ENCODE data around the gene SUGCT.

The SUGCT gene

DNA sequence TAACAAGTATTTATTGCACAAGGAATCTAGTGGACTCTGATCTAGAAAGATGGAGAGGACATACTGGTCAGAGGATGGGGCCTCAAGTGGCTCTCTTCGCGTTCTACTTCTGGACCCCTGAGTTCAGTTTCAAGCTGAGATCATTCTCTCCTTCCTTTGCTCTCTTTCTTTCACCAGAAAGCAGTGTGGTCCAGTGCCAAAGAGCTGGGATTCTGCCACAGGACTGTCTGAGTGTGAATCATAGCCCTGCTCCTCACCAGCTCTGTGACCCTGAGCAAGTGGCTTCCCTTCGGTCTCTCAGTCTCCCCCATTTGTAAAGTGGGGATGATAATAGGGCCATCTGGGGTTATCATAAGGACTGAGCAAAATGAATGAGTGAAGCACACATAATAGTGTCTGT, 715.2 kb downstream of the SUGCT start:
- no peak for DNase-seq

DNA sequence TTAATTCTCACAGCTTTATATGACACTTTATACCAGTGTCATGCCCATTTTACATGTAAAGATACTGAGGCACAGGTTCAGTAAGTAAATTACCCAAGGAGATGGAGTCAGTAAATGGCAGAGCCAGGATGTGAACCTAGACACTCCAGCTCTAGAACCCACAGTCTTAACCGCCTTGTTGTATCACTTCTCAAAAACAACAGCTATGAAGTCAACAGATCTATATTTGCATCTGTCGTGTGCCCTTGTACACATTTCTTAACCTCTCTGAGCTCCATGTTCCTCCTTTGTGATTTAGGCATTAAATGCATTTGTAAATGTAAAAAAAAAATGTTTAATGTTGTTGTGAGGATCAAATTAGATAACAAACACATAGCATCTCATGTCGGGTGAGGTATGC, 716.2 kb downstream of the SUGCT start:
- no peak for DNase-seq

DNA sequence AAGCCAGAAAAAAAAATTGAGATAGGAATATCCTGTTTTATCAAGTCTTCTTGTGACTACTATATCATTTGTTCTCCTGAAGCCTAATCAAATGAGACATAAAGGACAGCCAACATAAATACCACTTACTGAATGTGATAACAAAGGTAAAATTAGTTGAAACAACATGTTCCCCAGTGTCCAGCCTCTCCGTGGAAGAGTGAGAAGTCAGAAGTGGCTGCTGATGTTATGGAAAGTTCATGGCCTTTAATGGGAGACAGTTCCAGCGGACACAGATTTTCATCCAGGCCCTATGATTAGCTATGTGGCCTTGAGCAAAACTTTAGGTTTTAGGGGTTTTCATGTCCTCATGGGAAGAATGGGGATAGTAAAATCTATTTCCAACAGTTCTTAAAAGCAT, 724.3 kb downstream of the SUGCT start:
- DNase-seq, result no peak

DNA sequence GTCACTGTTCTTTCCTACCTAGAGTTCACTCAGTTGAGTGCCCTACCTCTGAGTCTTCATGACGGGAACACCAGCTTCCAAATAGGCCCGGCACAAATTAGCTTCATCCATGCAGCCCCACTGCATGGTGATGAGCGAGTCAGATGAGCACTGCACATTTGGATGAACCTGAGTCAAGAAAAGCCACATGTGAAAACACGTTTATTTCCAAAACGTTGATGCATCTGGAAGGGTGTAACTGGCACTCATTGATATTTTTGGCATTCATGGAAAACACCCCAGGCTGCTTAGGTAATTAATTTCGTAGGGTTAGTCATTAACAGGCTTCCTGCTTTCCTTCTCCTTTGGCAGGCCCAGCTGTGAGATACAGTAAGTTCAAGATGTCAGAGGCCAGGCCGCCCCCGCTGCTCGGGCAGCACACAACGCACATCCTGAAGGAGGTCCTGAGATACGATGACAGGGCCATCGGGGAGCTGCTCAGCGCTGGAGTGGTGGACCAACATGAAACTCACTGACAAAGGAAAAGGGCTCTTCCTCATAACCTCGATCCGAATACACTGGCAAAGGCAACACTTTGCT, 725.2 kb downstream of the SUGCT start:
- DNase-seq, result no peak

DNA sequence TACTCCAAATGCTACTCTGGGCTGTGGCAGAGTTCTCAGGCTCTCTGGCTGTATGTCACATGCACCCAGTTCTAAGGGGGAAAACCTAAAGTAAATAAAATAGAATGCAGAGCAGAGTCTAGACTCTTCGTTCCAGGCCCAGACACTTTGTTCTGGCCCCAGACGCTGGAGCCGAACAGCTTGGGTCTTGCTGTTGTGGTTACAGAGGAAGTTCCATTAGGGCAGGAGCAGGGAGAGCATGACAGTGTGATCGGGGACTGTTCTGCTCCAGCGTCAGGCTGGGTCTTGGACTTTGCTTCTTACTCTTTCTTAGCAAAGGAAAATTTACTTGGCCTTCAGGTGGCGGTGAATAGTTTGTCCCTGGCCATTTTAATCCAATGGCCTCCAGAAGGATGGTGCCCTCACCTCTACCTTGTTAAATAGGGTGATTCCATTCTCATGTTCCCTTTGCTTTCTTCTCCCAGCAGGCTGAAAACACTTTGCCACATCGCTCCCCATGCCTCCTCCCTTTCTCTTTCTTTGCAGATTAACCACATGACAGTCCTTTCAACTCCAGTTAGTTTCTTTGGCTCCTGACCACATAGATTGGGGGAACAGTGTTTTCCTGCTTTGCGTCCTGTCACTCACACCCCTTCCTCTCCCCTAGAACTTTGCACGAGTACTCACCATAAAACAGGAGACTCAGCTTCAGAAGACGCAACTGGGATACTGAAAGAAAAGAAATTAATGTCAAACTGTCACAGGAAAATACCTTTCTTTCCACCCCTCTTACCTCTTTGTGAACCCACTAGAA, 730.8 kb downstream of the SUGCT start:
- no peak for DNase-seq

DNA sequence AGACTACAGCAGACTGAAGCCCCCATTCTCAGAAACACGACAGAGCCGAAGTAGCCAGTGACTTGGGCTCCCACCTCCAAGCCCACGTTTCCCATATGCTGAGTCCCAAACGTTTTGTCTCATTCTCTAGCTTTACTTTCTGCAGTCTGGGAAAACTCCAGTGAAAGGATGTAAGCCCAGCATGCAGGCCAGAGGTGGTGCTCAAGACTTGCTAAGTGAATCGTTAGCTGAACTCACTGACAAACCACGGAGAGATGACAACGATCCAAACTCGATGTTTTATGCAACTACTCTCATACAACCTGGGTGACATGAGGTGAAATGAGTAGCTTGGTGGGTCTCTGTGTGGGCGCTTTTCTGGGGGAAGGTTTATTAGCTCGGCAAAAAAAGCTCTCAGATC, 731.8 kb downstream of the SUGCT start:
- DNase-seq, result no peak

DNA sequence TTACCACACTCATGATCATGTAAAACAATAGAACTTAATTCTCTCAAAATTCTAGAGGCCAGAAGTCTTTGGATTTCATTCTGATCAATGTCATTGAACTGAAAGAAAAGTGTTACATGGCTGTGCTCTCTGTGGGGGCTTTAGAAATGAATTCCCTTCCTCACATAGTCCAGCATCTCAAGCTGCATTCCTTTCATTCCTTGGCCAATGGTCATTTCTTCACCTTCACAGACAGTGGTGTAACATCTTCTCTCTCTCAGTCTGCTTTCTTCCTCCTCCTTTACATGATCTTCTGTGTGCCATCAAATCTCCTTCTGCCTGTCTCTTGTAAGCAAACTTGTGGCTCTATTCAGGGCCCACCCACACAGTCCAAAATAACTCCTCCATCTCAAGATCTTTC, 735.3 kb downstream of the SUGCT start:
- DNase-seq, result no peak

DNA sequence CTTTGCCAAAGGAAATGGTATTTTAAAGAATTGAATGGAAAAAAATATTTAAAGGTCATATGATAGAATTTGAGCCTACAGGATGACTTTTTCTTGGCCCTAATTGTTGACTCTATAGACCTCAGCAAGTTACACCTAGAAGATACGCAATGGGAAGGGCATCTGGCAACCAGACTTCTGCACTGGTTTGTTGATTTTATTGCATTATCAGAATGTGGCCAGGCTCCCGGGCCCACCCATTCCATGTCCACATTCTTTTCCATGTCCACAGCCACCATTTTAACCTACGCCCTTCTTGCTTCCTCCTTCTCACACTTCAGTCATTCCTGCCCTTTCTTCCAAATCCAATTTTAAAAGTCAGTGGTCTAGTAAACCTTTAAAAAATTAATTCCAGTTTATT, 738.4 kb downstream of the SUGCT start:
- DNase-seq, result no peak

DNA sequence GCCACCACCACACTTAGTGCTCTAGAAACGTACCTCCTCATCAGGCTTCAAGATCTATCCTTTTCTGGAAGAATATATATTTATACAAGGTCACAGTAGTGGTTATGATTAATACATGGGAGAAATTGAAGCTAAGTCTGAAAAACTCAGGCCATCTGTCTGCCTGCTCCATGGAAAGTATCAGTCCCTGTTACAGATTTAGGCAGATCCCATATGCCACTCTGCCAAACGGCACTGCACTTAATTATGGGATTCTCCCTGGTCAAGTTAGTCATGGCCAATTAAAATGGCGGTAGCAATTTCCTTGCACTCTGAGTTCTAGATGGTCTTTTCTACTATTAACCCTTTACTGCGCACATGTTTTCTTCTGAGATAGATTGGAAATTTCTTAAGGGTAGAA, 740.0 kb downstream of the SUGCT start:
- no peak for DNase-seq

DNA sequence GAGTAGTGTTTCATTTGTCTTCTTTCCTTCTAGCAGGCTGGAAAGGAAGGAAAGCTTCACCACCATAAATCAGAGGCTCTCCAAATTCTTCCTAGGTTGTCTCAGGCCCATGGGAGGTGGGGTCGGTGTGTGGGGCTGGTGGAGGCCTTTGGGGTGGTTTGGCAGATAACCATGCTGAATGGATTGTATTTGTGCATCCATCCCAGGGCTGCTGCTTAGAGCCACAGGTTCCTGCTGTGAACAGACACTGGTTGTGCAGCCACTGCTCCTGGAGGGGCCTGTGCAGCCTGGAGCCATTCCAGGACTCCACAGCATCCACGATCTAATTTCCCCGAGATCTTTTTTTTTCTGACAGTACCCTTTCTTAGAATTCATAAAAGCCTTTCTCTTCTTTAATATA, 741.8 kb downstream of the SUGCT start:
- DNase-seq, result no peak

DNA sequence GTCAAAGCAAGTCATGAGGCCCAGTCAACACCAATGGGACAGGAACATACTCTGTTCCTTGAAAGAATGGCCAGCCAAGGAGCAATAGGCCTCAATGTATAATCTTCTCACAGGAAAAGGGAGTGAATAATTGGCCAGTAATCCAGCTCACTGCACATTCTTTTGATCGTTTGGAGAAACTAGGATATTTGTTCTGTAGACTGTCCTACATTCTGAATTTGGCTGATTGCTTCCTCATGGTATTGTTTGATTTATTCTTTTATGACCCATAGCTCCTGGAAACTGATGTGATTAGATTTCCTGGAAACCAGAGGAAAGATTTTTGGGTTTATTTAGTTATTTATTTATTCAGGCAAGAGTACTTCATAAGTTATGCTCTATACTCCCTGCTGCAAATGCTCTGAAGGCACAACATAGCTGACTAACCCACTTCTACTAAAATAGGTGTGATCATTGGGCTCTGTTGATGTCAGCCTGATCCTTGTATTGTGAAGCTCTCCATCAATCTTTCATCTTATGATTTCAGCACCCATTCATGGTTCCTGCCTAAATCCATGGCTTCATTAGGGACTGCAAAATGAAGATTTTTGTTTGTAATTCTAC, 745.2 kb downstream of the SUGCT start:
- DNase-seq, result no peak

DNA sequence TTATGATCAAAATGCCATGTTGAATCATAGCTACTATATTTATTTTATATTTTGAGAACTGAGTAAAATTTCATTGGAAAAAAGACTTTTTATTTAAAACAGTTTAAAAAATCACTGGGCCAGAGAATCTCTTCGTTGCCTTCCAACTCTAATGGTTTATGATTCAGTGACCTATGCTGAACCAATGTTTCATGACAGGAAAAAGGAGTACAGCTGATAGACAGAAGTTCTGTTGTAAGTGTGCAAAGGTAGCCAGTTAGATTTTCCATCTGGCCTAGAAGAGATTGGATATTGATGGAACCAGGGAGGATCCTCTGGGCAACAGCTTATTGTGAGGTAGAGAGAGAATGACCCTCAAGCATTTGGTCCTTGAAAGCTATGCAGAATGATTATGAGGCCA, 745.8 kb downstream of the SUGCT start:
- DNase-seq, result no peak

DNA sequence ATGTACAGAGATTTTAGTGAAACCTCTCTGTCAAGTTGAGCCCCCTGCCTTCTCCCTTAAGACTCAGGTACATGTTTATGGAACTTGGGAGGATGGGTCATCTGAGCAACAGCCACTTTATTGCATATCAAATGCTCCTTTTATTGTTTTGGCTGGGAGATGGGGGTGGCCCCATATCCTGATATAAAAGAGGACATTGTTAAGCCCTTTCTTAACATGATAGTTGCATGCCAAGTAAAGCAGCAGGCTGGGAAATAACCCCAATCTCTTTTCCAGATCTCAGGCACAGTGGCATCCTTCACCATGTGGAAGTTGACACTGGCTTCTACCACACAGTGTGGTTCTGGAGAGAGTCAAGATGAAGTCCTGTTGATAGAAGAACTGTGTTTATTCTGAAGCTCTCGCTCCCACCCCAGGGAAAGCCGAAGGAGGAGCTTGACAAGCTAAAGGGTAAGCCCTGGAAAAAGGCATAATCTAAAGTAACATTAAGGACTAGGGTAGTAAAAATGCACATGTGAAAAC, 746.7 kb downstream of the SUGCT start:
- no peak for DNase-seq

DNA sequence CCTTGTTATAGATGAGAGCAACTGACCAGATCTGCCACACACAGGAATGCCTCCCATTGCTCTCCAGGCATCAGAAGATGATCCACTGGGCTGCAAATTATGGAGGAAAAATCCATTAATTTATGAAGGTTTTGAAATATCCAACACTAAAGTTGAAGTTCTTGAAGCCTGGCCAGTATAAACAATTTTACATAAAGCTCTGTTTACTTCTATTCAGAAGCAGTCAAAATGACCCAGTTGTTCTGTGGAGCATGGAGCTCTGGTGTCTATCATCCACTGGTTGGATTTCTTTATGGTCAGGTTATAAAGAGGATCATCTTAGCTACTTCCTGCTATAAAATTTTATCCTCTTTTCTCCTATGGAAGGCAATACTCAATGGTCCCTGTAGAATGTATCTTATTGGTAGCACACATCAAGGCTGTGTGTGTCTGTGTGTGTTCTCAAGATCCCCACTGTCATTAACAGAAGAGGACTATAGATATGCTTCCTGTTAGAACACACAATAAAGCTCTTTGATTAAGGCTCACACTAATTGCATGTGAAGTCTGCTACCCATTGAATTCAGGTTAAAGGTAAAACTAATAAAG, 747.4 kb downstream of the SUGCT start:
- no peak for DNase-seq

DNA sequence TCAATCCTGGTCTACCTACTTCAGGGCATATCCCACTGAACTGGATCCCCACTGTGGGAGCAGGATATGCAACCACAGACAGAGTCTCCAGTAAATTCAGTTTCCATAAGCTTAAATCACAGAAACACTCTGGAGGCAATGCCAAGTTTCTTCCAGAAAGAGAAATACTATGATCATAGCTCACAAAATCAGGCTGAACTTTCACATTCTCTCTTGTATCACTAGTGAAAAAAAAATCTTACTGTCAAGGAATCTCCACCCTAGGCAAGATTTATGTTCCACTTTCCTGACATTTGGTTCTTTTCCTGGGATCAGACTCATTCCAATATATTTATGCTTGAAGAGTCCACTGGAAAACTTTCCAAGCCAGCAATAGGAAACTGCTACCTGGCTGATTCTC, 749.0 kb downstream of the SUGCT start:
- no peak for DNase-seq

DNA sequence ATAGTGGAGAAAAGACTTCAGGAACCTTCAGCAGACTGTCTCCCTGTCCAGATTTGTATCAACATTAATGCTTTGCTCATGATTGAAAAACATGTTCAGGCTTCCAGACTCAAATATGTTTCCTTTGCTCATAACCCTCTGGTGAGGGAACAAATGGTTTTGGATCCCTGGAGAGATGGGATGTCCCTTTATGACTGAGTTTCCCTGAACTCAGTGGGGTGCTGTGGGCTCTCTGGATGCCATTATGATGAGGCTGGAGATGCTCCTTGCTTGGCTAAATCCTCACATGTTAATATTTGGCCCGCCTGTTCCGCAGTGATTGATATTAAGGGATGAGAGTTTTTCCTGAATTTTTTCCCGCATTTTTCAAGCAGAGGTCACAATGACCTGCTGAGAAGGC, 749.4 kb downstream of the SUGCT start:
- no peak for DNase-seq

DNA sequence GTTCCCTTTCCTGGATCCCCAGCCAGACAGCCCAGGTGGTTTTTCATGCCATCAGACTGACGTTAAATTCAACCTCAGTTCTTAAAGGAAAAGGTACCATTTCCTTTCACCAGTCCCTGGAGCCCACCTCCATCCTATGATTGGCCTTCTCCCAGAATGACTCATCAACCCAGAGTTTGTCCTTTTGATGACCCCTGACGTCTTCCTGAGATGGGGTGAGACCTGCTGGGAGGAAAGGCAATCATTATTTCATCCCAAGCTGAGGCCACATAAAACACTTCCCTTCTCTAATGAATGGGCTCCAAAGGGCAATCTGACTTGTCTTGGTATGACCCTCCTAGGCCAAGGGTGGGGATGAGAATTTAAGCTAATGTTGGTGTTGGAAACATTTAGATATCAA, 750.7 kb downstream of the SUGCT start:
- no peak for DNase-seq

DNA sequence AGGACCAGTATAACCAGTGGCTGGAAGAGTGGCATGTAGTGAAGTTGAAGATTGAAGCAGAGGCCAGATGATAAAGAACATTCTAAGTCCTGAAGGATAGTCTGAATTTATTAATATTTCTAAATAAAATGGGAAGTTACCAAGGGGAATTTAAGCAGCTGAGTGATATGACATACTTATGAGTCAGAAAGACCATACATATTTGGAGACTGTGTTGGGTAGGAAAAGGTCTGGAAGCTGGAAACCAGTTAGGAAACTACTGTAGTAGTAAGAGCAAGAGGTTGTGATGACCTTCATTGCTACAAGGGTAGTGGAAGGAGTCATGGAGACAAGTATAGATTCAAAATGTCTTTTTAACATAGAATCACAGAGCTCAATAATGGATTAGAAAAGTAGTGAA, 752.3 kb downstream of the SUGCT start:
- no peak for DNase-seq

DNA sequence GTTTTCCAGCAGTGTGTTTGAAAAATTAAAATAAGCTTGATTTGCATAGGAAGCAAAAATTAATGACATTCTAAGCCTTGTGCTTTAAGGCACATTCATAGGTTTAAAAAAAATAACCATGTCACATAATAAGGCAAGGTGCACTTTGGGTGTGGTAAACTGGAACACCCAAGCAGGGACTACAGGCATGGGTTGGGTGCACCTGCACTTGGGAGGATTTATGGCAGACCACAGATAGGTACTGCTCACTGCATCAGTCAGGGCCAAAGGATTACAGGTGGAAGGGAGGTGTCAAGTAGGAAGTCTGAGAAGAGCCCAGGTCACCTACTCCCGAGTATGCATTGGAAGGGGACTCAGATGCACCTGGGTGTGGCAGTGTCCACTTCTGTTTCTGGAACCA, 753.7 kb downstream of the SUGCT start:
- no peak for DNase-seq

DNA sequence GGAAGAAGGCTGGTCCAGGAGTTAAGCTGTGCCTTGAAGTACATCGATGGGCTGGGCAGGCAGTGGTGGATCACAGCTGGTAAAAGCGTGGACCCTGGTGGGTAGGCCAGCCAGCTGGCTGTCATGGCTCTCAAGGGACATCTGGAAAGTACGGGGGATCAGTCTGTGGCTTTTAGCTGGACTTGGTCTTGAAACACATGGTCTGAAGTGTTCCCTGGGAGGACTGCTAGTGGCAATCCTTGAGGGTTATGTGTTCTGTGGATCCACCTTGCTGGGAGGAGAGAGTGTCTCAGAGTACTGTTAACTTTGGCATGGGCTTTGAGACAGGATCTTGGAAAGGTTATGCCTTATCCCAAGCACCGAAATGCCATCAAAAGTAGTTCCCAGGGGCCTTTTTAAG, 754.3 kb downstream of the SUGCT start:
- DNase-seq, result no peak

DNA sequence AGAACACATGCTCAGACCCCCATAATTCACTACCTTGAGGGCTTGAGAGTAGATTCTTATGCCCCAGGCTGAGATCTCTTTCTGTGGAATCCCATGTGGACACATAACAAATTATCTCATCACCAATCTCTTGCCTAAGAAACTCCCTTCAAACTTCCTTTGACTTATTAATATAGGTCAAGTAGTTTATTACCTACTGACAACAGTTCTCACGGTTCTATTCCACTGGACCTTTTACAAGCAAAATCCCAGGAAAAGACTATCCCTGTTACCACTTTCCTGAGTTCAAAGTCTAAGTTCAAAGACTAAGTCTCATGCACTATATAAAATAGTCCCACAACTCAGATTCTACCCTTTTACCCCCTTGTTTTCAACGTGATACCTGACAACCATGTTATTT, 754.7 kb downstream of the SUGCT start:
- DNase-seq, result no peak

DNA sequence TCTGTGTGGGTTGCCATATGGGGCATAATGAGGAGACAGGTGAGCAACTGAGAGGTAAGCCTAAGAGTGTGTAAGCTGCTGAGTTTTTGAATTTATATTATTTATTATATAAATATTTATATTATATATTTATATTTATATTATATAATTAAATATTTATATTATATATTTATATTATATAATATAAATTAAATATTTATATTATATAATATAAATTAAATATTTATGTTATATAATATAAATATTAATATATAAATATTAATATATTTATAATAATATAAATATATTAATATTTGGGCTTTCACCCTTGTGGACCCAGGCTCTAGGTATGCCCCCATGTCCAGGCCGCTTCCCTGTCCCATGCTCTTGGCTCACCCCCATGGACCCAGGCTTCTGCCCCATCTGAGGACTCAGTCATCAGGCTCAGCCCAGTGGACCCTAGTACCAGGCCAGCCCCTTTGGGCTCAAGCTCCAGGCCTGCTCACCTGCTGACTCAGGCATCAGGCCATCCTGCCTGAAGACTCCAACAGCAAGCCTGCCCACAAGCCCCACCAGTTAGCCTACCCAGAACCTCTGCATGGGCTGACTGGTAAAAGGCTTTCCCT, 755.4 kb downstream of the SUGCT start:
- no peak for DNase-seq
